ENCODE results near the gene CCAR1. TPM values are rescaled to one million over a fixed set of nuclear protein-coding genes. Genes with fewer than 3 reads are reported as not detected.
"Not testable (repeated sequence)": the region's sequence is repeated elsewhere in the genome, so short reads cannot be mapped to it uniquely, and the experiment has no call there.

The CCAR1 gene
- polyA plus RNA-seq, 3 donors: 16.7 to 26.3 (median 23.4) TPM

GRCh38 chr10:68700197-68700596 lies 20.8 kb upstream of the CCAR1 start:
- DNase-seq: no peak
- Histone ChIP-seq H3K9ac (ENCODE audit: insufficient read depth, low read length, poor library complexity, severe bottlenecking) (no peak overlapping the region), H3K27me3 (ENCODE audit: control insufficient read depth in 2 of 2, insufficient read depth in 2 of 2, low read length in 2 of 2) (no peaks in the 10 kb centered on the region), H2AFZ (ENCODE audit: insufficient read depth, low read depth, low read length, poor library complexity, severe bottlenecking) (no peak overlapping the region), H4K20me1 (ENCODE audit: insufficient read depth, low read length) (no peaks in the 10 kb centered on the region), H3K9me3 (replicated peaks in 1 of 2; ENCODE audit: control insufficient read depth in 1 of 2, insufficient read depth in 1 of 2, low read length in 2 of 2) (no peaks in the 10 kb centered on the region), H3K4me1 (ENCODE audit: control insufficient read depth in 1 of 2, insufficient read depth in 2 of 2, low read length in 2 of 2) (no peaks in the 10 kb centered on the region), H3K4me2 (replicated peaks; ENCODE audit: extremely low read depth, low read length, poor library complexity, severe bottlenecking) (no peak overlapping the region), H3K79me2 (ENCODE audit: insufficient read depth, low read length) (no peaks in the 10 kb centered on the region), H3K36me3 (replicated peaks in 1 of 2; ENCODE audit: control insufficient read depth in 1 of 2, insufficient read depth in 2 of 2, low read length in 2 of 2) (no peaks in the 10 kb centered on the region), H3K4me3 (replicated peaks in 1 of 3; ENCODE audit: low read depth in 2 of 3, low read length in 3 of 3) (no peak overlapping the region), H3K27ac (ENCODE audit: low read depth in 1 of 2, low read length in 2 of 2) (no peak overlapping the region)
- H3K4me3 Mint-ChIP-seq: no peak overlapping the region
- WGBS (ENCODE audit: insufficient coverage): no CpG with 5 or more reads among the region's 1 CpG
- intact Hi-C loops (cut with micrococcal nuclease): no loop called here
- no peaks in the 10 kb centered on the region for H3K9me3 Mint-ChIP-seq
- no peak overlapping the region for H3K27ac Mint-ChIP-seq
- no peak for TF ChIP-seq CTCF (IDR thresholded peaks at IDR 0.05)
- H3K36me3 Mint-ChIP-seq: no peaks in the 10 kb centered on the region
- peaks cover 0 to 4% (median 1%) of the 10 kb centered on the region in 3 donors for H3K27me3 Mint-ChIP-seq (ENCODE audit: low read depth in 3 of 3)
- H3K4me1 Mint-ChIP-seq: no peaks in the 10 kb centered on the region

GRCh38 chr10:68705548-68705947 lies 15.5 kb upstream of the CCAR1 start:
- Histone ChIP-seq H3K4me1 (ENCODE audit: control insufficient read depth in 1 of 2, insufficient read depth in 2 of 2, low read length in 2 of 2) (no peaks in the 10 kb centered on the region), H3K4me2 (replicated peaks; ENCODE audit: extremely low read depth, low read length, poor library complexity, severe bottlenecking) (no peak overlapping the region), H3K27me3 (ENCODE audit: control insufficient read depth in 2 of 2, insufficient read depth in 2 of 2, low read length in 2 of 2) (no peaks in the 10 kb centered on the region), H3K9ac (ENCODE audit: insufficient read depth, low read length, poor library complexity, severe bottlenecking) (no peak overlapping the region), H3K27ac (ENCODE audit: low read depth in 1 of 2, low read length in 2 of 2) (no peak overlapping the region), H3K9me3 (replicated peaks in 1 of 2; ENCODE audit: control insufficient read depth in 1 of 2, insufficient read depth in 1 of 2, low read length in 2 of 2) (no peaks in the 10 kb centered on the region), H3K36me3 (replicated peaks in 1 of 2; ENCODE audit: control insufficient read depth in 1 of 2, insufficient read depth in 2 of 2, low read length in 2 of 2) (no peaks in the 10 kb centered on the region), H3K79me2 (ENCODE audit: insufficient read depth, low read length) (no peaks in the 10 kb centered on the region), H3K4me3 (replicated peaks in 1 of 3; ENCODE audit: low read depth in 2 of 3, low read length in 3 of 3) (no peak overlapping the region), H4K20me1 (ENCODE audit: insufficient read depth, low read length) (no peaks in the 10 kb centered on the region), H2AFZ (ENCODE audit: insufficient read depth, low read depth, low read length, poor library complexity, severe bottlenecking) (no peak overlapping the region)
- H3K27me3 Mint-ChIP-seq (ENCODE audit: low read depth in 3 of 3): peaks cover 0 to 3% (median 1%) of the 10 kb centered on the region in 3 donors
- H3K9me3 Mint-ChIP-seq: no peaks in the 10 kb centered on the region
- H3K27ac Mint-ChIP-seq: no peak overlapping the region
- H3K4me3 Mint-ChIP-seq: no peak overlapping the region
- no peaks in the 10 kb centered on the region for H3K36me3 Mint-ChIP-seq
- no peak for TF ChIP-seq CTCF (IDR thresholded peaks at IDR 0.05)
- intact Hi-C loops (cut with micrococcal nuclease): no loop called here
- DNase-seq: no peak
- no peaks in the 10 kb centered on the region for H3K4me1 Mint-ChIP-seq
- no CpG with 5 or more reads among the region's 1 CpG for WGBS (ENCODE audit: insufficient coverage)

GRCh38 chr10:68708987-68709386 lies 12.1 kb upstream of the CCAR1 start:
- H3K9me3 Mint-ChIP-seq; H3K79me2 ChIP-seq (ENCODE audit: insufficient read depth, low read length); H2AFZ ChIP-seq (ENCODE audit: insufficient read depth, low read depth, low read length, poor library complexity, severe bottlenecking); H3K4me3 Mint-ChIP-seq; H3K9me3 ChIP-seq (replicated peaks in 1 of 2; ENCODE audit: control insufficient read depth in 1 of 2, insufficient read depth in 1 of 2, low read length in 2 of 2); H3K9ac ChIP-seq (ENCODE audit: insufficient read depth, low read length, poor library complexity, severe bottlenecking); H3K4me1 Mint-ChIP-seq; H3K4me2 ChIP-seq (replicated peaks; ENCODE audit: extremely low read depth, low read length, poor library complexity, severe bottlenecking); DNase-seq; H4K20me1 ChIP-seq (ENCODE audit: insufficient read depth, low read length); H3K27ac ChIP-seq (ENCODE audit: low read depth in 1 of 2, low read length in 2 of 2); H3K27me3 ChIP-seq (ENCODE audit: control insufficient read depth in 2 of 2, insufficient read depth in 2 of 2, low read length in 2 of 2); intact Hi-C loops (cut with micrococcal nuclease); H3K36me3 ChIP-seq (replicated peaks in 1 of 2; ENCODE audit: control insufficient read depth in 1 of 2, insufficient read depth in 2 of 2, low read length in 2 of 2); H3K4me1 ChIP-seq (ENCODE audit: control insufficient read depth in 1 of 2, insufficient read depth in 2 of 2, low read length in 2 of 2); H3K27ac Mint-ChIP-seq; H3K36me3 Mint-ChIP-seq; H3K27me3 Mint-ChIP-seq (ENCODE audit: low read depth in 3 of 3); H3K4me3 ChIP-seq (replicated peaks in 1 of 3; ENCODE audit: low read depth in 2 of 3, low read length in 3 of 3): not testable (repeated sequence)
- 100% methylated on average over 4 of the region's 5 CpGs for WGBS (ENCODE audit: insufficient coverage)
